Stromal cell of bone marrow (primary cell): ENCODE measurements around the gene PSTPIP2.
"Not testable (repeated sequence)": the region's sequence is repeated elsewhere in the genome, so short reads cannot be mapped to it uniquely, and the experiment has no call there.

ENCODE experiments used
- DNase-seq: peaks from one replicate; pipeline ENCODE4 v3.0.0-alpha.2; 2012; ENCODE audit warnings: low read depth

Gene PSTPIP2

DNA sequence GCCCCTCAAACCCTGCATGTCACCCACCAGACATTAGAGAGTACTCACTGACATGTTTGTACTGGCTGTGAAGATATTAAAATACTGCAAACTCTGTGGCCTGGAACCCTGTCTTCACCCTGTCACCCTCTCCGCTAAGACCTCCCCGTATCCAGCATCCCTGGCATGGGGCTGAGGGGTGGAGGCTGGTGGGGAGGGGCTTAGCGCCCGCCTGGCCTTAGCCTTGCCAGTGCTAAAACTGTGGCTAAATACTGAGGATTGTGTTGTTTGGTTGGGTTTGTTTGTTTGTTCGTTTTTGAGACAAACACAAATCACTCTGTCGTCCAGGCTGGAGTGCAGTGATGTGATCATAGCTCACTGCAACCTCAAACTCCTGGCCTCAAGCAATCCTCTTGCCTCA, 1.8 kb downstream of the PSTPIP2 start:
- no peak for DNase-seq

DNA sequence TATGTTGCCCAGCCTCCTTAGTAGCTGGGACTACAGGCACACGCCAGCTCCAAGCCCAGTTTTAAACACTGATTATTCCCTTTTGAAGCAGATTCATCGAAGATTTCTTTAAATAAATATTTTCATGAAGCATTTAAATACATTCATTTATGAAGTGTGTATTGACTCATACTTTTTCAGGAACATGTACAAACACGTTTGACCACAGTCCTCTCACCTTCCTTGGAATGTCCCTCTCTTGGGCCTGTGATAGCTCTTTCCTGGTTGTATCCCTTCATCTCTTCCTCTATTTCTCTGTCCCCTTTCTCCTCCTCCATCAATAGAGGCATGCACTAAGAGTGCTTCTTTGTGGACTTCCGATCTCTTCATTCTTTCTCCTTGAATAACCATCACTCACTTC, 2.5 kb downstream of the PSTPIP2 start:
- no peak for DNase-seq

DNA sequence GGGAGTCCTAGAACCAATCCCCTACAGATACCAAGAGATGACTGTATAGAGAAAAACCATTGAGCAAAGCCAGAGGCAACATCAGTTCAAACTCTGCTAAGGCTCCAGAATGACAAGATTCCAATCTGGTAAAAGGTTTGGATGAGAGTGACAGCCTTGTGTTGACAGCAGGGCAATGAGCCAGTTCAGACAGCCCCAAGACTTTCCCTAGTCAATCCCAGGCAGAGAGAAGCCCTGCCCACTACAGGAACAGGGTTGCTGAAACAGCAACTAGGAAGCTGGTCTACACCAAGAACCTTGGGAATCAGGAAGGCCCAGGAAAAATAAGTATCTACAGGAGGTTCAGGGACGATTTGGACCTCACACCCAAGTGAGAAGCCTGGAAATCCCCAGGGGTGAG, 3.3 kb downstream of the PSTPIP2 start:
- DNase-seq = no peak

DNA sequence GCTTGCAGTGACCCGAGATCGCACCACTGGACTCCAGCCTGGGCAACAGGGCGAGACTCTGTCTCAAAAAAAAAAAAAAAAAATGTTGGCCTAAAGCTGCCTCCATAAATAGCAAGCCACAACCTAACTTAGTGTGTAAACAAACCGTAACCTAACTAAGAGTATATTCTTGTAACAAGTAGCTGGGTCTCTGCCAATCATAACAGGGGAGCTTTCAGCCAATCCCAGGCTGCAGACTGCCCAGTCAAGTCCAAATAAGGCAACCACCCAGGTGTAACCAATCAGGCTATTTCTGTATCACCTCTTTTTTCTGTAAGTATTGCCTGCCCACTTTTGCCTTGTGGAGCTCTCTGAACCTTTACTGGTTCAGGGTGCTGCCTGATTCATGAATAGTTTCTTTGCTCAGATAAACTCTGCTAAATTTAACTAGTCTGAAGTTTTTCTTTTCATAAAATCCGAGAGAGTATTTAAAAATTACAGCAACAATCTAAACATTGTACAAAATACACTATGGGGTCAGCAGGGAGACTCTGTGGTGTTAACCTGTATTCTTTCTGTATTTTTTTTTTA, 4.5 kb downstream of the PSTPIP2 start:
- DNase-seq = no peak

DNA sequence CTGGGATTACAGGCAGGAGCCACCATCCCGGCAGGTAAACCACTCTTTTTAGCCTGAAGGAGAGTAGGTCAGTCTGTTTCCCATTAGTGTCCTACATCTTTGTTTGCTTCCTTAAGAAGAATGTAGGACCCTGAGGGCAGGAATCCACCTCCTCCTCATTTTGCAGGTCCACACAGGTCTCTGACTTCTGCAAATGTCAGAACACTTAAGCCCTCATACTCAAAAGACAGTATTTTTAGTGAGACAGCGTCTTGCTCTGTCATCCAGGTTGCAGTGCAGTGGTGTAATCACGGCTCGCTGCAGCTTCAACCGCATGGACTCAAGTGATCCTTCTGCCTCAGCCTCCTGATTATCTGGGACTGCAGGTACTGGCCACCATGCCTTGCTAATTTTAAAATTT, 9.3 kb downstream of the PSTPIP2 start:
- no peak for DNase-seq

DNA sequence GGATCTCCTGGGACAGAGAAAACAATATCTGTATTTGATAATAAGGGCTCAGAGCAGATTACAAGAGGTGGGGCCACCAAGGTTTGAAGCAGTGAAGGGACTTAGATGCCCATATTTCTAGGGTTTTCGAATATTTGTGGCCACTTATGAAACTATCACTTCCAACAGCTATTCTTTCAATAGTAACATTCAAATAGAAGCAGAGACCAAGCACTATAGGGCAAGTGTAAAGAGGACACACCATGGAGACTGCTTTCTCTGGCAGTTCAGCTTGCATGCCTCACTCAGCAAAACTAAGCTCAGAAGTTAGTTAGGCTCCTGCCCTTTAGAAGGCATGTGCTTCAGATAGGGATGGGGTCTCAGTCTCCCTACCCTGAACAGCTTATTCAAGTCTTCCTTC, 10.3 kb downstream of the PSTPIP2 start:
- no peak for DNase-seq

DNA sequence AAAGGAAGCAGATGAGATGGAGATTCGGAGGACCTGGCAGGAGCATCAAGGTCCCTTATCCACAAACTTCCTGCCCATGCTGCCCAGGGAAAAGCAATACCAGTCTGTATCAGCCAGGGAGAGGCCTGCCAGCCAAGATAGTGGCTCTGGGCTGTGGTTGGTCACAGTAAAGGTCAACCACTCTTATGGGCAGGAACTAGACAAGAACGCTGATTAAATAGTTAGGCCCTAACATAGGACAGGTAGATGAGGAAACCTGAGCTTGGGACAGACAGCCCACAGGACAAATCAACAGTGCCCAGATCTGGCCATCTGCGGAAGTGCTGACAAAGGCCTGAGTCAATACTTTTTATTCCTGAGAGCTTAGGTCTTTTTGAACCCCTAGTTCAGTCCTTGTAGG, 10.7 kb downstream of the PSTPIP2 start:
- DNase-seq = no peak

DNA sequence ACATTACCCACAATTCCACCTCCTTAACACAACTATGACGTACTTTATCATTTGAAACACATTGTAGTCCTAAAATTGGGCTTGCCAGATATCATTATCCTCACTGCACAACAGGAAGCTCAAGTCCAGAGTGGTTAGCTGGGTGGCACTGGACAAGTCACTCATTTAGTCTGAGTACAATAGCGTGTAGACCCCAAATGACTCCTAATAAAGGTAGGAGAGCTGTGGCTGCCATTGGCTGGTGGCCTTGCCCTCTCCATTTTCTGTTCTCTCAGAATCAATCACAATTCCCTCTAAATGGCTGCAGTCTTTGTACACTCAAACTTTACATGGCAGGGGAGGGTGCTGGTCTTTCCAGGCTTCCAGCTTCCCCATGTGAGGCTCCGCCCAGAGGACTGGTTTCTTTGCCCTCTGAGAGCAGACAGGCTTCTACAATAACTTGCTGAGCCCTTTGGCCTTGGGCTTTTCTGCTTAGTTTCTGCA, 11.7 kb downstream of the PSTPIP2 start:
- no peak for DNase-seq

DNA sequence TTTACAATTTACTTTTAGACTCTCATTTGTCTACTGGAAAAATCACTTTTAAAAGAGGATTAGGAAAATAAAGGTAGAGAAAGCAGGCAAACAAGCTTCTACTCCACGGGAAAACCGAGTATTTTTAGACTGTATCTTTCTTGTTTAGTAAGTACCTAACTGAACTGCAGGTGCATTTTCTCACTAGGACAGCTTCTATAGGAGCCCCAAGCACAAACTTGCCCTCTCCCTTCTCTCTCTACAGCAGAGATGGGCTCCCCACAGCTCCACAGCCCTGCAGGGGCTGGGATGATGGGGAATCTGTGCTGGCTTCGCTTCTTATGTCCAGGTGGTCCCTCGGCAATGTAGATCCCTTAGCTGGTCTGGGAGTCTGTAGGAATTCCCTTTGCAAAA, 16.2 kb downstream of the PSTPIP2 start:
- DNase-seq = no peak

DNA sequence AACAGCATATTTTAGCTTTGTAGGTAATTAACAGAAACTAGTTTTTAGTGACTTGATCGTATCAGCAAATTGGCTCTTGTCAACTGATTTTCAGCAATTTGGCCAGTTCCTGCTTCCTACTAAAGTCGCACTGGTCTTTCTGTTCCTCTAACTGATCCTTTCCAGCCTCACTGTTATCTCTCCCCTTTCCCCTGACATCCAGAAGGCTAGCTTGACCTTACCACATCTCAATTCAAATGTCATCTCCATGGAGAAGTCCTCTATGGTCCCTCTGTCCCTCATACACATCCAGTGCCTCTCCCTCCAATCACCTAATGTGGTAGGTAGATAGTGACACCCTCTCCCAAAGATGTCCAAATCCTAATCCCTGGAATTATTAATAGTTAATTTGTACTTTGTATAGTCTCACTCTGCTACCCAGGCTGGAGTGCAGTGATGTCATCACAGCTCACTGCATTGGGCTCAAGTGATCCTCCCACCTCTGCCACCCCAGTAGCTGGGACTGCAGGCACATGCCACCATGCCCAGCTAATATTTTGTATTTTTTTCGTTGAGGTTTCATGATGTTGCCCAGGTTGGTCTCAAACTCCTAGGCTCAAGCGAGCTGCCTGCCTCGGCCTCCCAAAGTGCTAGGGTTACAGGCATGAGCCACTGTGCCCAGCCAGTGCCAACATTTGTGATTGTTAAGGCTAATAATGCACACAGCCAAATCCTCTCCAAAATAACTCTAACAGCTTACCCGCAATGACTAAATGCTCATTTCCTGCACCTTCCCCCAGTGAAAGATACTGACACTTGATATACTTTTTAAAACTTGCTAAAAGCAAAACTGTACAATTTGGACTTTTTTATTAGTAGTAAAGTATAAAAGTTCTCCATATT, 16.9 kb downstream of the PSTPIP2 start:
- no peak for DNase-seq

DNA sequence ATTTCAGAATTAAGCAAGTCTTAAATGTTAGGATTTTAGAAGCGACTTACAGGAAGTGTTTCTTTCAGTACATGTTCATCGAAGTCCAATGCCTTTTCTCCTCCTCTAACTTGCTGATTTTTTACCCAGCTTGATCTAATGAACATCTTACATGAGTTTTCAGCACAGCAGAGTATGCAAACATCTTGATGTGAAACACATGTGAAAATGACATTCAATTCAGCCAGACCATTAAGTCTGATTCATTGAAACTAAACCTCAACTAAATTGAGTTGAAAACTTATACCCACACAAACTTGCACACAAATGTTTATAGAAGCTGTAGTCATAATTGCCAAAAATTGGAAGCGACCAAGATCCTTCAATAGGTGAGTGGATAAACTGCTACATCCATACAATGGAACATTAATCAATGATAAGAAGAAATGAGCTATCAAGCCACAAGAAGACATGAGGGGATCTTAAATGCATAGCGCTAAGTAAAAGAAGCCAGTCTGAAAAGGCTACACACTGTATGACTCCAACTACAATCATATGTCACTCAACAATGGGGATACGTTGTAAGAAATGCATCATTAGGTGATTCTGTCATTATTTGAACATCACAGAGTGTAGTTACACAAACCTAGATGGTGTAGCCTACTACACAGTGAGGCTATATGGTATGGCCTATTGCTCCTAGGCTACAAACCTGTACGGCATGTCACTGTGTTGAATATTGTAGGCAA, 18.5 kb downstream of the PSTPIP2 start:
- no peak for DNase-seq

DNA sequence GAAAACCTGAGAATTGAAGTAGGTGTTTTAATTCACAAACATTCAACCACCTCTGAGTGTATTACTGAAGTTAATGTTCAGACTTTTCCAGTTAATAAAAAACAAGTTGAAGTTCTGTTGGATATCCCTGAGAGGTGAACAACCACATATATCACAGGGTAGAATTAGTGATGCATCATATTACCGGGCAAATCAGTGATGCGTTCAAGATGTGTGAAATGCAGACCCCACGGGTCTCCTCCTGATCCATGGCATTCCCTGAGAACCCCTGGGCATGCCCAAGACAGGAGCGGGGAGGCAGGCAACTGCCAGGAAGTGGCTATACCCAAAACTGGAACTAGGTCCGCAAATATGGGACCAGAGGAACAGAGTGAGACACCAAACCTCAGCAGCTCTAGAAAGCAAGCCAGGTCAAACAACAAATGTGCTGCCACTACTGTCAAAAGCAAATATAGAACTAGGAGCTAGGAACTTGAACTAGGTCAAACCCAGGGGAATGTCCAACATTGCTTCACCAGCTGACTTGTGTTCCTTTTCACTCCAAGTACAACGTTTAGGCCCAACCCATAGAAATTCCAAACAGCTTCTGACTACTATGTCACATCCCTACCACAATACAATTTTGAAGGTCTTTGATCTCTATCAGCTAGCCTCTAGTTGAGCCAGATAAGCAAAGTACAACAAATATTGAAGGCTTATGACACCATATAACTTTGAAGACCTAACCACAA, 20.2 kb downstream of the PSTPIP2 start:
- peak; percentile 53 for DNase-seq

DNA sequence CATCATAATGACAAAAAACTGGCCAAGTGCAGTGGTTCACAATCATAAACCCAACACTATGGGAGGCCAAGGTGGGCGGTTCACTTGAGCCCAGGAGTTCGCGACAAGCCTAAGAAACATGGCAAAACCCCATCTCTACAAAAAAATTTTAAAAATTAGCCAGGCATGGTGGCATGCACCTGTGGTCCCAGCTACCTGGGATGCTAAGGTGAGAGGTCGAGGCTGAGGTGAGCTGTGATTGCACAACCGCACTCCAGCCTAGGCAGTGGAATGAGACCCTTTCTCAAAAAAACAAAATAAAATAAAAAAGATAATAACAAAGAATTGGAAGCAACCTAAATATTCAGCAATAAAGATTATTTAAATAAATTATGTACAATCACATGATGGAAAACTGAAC, 21.8 kb downstream of the PSTPIP2 start:
- DNase-seq = no peak

DNA sequence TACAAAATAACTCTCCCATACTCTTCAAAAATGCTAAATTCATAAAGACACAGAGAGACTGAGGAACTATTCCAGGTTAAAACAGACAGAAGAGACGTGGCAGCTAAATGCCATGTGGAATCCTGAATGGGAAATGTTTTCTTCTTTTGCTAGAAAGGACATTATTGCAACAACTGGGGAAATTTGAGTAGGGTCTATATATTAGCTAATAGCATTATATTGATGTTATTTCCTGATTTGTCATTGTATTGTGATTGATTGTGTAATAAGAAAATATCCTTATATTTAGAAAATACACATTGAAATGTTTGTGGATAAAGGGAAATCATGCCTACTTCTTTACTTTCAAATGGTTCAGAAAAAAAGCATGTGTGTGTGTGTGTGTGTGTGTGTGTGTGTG, 23.4 kb downstream of the PSTPIP2 start:
- no peak for DNase-seq

DNA sequence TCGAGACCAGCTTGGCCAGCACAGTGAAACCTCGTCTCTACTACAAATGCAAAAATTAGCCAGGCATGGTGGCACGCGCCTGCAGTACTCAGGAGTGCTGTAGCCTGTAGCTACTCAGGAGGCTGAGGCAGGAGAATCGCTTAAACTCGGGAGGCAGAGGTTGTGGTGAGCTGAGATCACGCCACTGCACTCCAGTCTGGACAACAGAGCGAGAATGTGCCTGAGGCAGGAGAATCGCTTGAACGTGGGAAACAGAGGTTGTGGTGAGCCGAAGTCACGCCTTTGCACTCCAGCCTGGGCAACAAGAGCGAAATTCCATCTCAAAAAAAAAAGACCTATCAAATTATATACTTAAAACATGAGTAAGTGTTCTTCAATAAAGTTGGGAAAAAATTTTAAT, 24.7 kb downstream of the PSTPIP2 start:
- DNase-seq = not testable (repeated sequence)

DNA sequence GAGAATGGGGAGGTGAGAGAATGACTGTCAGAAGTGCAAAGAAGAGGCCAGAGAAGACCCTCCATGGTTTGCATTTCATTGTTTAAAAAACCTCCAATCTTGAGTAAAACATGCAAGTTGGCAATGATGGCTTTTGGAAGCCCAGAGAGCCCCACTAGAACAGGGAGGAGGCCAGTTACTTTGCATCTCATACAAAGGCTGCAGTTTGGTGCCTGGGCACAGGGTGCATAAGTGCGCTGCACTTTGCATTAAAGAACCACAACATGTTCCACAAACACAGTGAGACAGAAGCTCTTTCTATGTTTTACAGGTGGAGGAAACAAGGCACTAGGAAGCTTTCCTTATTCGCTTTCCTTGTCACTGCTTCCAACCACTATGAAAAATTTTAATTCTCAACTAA, 25.4 kb downstream of the PSTPIP2 start:
- no peak for DNase-seq

DNA sequence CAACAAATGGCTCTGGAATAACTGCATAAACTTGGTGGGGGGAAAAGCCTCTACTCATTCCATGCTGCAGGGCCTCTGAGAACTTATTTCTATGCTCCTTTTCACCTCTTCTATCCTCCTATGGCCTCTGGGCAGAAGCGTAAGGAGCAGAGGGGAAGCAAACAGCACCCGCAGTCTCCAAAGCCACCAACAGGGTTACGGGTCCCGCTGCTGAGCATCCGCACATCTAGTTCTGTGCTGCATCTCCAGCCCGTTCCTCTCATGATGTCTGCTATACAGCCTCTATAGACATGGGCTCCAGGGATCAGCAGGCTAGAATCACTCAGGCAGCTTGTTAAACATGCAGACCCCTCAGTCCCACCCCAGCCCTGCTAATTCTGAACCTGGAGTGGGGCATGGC, 25.9 kb downstream of the PSTPIP2 start:
- DNase-seq = no peak

DNA sequence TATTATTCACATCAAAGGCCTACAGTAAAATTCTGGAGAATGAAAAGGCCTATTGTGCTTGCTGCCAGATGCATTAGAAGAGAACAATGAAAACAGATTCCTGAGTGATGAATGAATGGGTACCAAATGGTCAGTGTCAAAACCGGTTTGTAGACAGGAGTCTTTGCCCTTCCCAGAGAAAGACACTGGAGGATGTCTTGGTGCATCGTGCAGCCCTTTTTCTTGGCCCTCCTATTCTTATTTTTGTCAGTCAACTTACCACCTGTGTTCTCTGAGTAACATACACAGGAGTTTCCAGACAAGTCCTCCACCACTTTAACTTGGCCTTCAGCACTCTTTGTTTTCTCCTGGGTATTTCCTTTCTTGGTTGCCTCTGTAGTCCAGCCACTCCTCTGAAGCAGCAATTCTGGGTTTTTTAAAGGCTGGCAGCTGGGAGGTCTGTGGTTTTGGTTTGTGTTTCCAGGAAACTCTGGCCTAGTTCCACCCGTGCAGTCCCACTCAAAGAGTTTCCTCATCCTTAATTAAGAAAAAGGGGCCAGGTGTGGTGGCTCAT, 29.4 kb downstream of the PSTPIP2 start:
- DNase-seq = peak; percentile 49

DNA sequence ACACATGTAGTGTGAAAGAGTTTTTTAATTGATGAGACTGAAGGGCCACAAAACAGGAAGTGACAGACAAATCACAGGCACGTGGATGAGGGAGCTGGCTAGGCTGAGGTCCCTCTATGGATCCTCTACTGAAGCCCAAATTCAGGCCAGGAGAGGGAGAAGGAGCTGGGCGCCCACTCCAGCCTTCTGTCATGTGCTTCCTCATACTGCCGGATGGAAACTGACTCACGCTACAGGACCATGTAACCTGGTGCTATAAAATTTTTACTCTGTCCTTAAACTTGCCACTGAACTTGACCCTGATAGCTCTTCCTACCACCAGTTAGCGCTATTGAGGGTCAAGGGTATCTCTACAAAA, 31.3 kb downstream of the PSTPIP2 start:
- DNase-seq = no peak

DNA sequence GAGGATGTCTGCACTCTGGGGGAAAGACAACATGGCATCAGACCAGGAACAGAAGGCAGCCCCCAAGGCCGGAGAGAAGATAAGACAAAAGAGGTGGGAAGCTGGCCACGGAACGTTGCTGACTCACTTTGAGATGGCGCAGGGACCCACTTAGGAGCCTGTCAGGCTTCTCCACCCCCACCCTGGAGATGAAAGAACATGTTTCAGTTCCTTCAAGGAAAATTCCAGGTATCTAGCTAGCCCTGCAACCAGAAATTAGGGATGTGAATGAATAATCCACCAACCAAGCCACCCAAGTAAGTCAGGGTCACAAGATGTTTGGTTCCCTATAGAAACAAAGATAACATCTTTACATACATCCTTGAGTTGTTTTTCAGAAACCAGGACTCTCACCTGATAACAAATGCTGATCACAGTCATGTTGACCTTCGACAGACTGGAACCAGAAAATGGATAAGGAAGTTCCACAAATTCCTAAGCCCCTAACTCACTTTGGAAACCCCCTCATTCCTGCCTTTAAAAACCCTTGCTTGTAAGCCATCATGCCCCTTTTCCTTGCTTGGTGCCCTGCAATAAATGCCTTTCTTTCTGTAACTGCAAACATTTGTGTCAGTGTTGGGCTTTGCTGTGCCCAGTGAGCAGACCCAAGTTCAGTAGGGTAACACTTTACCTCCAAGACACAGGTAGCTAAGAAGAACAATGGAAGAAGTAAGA, 31.9 kb downstream of the PSTPIP2 start:
- no peak for DNase-seq

DNA sequence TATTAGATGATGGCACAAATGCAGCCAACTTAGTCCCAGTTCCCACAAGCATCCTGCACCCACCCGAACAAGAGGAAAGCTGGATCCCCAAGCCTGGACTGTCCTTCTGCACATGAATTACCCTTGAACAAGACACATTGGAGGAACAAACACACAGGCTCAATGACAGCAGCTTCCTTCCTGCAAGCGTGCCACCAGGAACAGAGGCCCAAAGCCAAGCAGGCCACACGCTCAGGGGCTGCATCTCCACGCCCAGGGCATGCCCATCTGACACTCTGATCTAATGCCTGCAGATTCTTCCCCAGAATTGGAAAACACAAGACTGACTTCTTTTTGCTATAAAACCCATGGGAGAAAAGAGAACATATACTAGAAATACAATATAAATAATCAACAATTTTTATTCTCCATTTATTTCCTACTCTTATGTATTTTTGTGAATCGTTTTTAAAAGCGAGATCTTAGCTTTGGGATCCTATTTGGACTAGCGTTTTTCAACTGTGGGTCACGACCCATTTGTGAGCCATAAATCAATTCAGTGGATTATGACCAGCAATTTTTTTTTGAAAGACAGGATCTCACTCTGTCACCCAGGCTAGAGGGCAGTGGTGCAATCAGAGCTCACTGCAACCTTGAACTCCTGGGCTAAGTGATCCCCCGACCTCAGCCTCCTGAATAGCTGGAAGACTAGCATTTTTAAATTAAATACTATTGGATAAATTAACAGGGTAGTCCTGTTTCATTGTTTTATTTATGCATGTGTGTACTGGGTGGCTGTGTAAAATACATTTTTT, 34.4 kb downstream of the PSTPIP2 start:
- no peak for DNase-seq
